Coronary artery (tissue), 2 donors: ENCODE data around the gene CEP170.

Experiments
- DNase-seq: peaks from one replicate; pipeline ENCODE4 v3.0.0-alpha.2; 2017; ENCODE audit warnings: low spot score
- H3K27ac ChIP-seq, 2 donors: fragments of 200-600 bp; sonication (generic); one replicate each; pipeline ENCODE4 v1.5.1; 2016 to 2019
- H3K4me3 ChIP-seq: fragments of 200-600 bp; sonication (generic); 2 replicates; pipeline ENCODE4 v1.5.1; 2016; ENCODE audit warnings: mild to moderate bottlenecking, moderate library complexity
- TF ChIP-seq, protein P1 (sequence below): fragments of 200-600 bp; sonication (generic); IDR thresholded peaks from one replicate; pipeline ENCODE4 v1.5.1; 2019; ENCODE audit warnings: antibody characterized with exemption

CEP170 gene

DNA sequence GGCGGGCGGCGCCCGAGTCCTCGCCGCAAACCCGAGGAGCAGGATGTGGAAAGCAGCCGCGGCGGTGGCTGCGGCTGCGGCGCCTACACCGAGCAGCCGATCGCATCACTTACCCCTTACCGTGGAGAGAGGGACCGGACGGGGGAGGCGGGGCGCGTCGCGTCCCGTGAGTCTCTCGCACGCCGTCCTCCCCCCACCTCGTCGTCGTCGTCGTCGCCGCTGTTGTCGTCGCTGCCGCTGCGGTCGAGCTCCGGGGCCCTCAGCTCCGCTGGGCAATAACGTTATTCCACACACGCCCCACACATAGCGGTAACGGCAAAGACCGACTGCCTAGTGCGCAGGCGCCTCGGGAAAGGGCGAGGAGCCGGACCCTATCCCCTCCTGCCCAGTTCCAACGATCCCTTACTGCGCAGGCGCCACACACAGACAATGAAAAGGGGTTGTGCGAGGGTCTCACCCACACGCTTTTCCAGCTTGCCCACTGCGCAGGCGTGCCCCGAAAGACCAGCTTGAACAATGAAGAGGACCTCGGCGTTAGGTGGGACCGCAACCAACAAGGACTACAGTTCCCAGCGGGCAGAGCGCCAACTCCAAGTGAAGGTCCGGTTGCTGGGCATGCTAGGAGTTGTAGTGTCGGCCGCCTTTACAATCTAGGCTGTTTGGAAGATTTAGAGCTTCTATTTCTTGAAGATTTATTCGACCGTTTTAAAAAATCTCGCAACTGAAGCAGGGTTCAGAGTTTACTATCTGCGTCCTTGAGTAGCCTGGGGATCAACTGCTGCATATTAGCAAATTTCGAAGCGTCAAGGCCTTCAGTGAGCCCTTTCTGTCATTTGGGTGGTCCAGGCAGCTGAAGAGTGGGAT is at the start of gene CEP170:
Gene CEP170 (minus strand): TSS at position 355 of the 864 bp plus-strand sequence. CDS start 30,001 bp downstream, outside the sequence.
- DNase-seq, result peak; percentile 94
- Histone ChIP-seq H3K4me3 (peak within 1 kb of the TSS; percentile 86), H3K27ac (peak within 1 kb of the TSS; percentile 98 to 99)
- TF ChIP-seq, protein P1, sequence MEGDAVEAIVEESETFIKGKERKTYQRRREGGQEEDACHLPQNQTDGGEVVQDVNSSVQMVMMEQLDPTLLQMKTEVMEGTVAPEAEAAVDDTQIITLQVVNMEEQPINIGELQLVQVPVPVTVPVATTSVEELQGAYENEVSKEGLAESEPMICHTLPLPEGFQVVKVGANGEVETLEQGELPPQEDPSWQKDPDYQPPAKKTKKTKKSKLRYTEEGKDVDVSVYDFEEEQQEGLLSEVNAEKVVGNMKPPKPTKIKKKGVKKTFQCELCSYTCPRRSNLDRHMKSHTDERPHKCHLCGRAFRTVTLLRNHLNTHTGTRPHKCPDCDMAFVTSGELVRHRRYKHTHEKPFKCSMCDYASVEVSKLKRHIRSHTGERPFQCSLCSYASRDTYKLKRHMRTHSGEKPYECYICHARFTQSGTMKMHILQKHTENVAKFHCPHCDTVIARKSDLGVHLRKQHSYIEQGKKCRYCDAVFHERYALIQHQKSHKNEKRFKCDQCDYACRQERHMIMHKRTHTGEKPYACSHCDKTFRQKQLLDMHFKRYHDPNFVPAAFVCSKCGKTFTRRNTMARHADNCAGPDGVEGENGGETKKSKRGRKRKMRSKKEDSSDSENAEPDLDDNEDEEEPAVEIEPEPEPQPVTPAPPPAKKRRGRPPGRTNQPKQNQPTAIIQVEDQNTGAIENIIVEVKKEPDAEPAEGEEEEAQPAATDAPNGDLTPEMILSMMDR, result no peak

DNA sequence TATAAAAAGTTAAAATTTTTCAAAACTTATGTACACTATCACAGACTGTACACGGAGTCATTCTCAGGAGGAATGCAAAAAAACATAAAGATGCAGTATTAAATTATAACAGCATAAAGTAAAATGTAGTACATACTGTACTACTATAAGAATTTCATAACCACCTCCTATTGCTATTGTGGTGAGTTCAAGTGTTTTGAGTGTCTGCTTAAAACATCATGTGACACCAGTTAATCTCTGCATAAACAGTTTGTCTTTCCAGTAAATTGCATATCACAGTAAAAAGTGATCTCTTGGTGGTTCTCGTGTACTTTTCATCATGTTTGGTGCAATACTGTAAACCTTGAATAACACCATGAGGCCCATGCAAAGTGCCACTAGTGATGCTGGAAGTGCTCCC is 46.0 kb upstream of the CEP170 start:
- TF ChIP-seq, protein P1, result no peak
- Histone ChIP-seq H3K4me3 (no peak overlapping the region), H3K27ac (no peak overlapping the region)
- no peak for DNase-seq

GRCh38 chr1:243299069-243299468 is 44.0 kb upstream of the CEP170 start:
- no peak overlapping the region for H3K27ac ChIP-seq
- no peak overlapping the region for H3K4me3 ChIP-seq
- TF ChIP-seq, protein P1, result no peak
- no peak for DNase-seq

DNA sequence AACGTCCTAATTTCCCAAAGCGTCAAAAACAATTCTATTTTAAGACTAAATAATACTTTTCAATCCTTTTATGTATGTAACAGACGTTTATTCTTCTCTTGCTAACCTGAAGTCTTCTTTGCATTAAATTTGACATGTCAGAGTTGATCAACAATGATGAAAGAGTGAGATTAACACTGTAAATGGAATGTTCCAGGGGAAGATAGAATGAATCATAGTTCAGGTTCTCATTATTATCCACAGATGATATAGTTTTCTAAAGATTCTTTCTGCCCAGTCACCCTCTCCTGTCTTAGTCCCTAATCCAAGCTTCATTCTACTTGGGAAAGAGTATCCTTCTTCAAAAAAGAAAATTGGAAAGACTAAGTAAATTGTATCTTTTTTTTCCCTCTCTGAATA is 39.6 kb upstream of the CEP170 start:
- Histone ChIP-seq H3K27ac (no peak overlapping the region), H3K4me3 (no peak overlapping the region)
- TF ChIP-seq, protein P1, result no peak
- DNase-seq, result no peak

DNA sequence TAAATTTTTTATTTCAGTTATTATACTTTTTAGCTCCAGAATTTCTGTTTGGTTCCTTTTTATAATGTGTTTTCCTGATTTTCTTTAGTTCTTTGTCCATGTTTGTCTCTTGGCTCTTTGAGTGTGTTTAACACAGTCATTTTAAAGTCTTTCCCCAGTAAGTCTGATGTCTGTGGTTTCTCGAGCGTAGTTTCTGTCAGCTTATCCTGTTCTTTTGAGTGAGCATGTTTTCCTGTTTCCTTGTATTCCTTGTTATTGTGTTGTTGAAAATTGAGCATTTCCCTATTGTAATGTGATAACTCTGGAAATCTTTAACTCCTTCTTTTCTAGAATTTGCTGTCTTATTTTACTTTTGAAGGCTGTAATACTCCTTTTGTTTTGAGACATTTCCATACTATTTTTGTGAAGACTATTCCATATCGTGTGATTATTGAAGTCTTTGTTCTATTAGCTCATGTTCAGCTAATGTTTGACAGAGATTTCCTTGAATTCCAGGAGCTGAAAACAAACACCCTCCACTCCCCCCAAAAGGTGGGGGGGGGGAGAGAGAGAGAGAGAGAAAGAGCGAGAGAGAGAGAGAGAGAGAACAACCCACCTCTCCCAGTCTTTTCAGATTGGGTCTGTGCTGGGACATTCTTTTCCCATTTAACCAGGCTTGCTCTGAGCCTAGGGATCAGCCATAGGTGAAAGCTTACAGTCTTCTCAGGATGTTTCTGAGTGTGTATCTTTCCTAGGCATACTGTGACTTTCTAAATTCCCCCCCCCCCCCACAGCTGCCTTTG is 39.1 kb upstream of the CEP170 start:
- no peak overlapping the region for H3K27ac ChIP-seq
- TF ChIP-seq, protein P1, result no peak
- H3K4me3 ChIP-seq, result no peak overlapping the region
- DNase-seq, result no peak

- no peak for DNase-seq
- no peak overlapping the region for H3K4me3 ChIP-seq
- no peak overlapping the region for H3K27ac ChIP-seq
- TF ChIP-seq, protein P1, result no peak
Observed at GRCh38 chr1:243292117-243292516, 37.0 kb upstream of the CEP170 start.
